Measurements from ENCODE around the gene FAM98C.

FAM98C gene

DNA sequence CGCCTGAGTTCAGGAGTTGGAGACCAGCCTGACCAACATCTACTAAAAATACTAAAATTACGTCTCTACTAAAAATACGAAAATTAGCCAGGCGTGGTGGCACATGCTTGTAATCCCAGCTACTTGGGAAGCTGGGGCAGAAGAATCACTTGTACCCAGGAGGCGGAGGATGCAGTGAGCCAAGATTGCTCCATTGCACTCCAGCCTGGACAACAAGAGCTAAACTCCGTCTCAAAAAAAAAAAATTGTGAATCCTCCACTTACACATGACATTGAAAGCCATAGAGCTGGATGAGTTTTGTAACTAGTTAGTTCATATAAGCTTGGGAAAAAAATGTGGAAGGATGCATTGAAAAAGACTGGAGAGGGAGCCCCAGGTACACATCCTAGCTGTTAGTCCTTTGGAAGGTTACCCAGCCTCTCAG lies 29.0 kb upstream of the FAM98C start:
- peak overlapping the region; percentile 95 for H3K27ac ChIP-seq
- TF ChIP-seq, protein P1, sequence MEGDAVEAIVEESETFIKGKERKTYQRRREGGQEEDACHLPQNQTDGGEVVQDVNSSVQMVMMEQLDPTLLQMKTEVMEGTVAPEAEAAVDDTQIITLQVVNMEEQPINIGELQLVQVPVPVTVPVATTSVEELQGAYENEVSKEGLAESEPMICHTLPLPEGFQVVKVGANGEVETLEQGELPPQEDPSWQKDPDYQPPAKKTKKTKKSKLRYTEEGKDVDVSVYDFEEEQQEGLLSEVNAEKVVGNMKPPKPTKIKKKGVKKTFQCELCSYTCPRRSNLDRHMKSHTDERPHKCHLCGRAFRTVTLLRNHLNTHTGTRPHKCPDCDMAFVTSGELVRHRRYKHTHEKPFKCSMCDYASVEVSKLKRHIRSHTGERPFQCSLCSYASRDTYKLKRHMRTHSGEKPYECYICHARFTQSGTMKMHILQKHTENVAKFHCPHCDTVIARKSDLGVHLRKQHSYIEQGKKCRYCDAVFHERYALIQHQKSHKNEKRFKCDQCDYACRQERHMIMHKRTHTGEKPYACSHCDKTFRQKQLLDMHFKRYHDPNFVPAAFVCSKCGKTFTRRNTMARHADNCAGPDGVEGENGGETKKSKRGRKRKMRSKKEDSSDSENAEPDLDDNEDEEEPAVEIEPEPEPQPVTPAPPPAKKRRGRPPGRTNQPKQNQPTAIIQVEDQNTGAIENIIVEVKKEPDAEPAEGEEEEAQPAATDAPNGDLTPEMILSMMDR (conservative IDR thresholded peaks at IDR 0.05): no peak

DNA sequence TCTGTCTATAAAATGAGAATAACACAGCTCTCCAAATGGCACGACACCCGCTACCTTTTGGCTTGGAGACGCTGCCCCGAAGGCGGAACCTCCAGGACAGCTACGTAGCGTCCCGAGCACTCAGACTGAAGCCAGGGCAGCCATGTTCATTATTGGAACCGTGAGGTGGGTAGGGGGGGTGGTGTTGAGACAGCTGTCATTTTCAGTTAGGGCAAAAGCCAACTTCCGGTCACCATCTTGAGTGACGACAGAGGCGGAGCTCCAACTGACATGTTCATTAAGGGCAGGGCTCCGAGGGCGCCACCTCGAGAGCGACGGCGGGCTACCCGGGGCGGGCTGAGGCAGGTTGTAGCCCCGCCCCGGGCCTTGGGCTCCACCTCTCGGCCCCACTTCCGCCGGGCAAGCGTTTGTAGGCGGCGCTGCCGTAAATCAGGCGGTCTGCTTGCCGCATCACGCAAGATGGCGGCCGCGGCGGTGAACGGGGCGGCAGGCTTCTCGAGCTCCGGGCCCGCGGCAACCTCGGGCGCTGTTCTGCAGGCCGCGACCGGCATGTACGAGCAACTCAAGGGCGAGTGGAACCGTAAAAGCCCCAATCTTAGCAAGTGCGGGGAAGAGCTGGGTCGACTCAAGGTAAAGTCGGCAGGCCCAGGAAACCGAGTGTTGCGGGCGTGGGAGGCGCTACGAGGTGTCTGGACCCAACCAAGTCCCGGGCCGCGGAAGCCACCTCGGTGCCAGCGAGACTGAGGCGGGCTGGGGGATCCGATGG lies 28.4 kb upstream of the FAM98C start, which contains the start of gene PSMD8:
PSMD8 (plus strand) TSS at position 240 of the 766 bp plus-strand sequence; CDS start at position 271, 31 bp downstream.
- TF ChIP-seq, protein P1 (conservative IDR thresholded peaks at IDR 0.05): peak; percentile 29
- peak within 1 kb of the TSS; percentile 95 for H3K27ac ChIP-seq

DNA sequence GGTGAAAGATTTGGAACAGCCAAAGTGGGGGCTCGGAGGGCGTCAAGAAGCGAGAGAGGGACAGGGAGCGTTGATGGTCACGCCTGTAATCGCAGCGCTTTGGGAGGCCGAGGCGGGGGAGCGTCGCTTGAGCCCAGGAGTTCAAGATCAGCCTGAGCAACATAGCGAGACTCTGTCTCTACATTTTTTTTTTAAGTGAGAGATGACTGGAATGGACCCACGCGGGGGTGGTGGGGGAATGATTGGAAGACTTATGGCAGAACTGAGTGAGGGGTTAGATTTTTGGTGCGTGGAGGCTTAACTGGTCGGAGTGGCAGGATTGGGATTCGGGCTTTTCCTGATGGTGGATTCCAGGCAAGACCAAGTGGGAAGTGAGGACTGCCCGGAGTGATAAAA lies 27.8 kb upstream of the FAM98C start:
- peak overlapping the region; percentile 95 for H3K27ac ChIP-seq
- TF ChIP-seq, protein P1 (conservative IDR thresholded peaks at IDR 0.05): no peak

DNA sequence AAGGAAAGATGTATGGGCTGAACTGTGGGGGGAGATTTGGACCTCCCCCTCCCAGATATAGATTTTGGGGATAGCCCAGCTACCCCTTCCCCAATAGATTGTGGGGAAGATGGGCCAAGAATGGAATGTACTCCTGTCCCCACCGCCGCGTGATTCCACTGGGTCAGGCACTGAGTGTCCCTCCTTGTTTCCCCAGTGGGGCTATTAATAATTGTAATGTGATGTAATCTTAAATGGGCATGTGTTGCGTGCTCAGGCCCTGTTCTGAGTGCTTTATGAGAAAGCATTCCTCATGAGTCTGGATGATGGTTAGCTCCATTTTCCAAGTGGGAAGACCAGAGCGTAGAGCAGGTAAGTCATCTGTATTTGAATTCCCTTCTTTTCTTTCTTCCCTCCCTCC lies 27.1 kb upstream of the FAM98C start:
- TF ChIP-seq, protein P1 (conservative IDR thresholded peaks at IDR 0.05): no peak
- peak overlapping the region; percentile 95 for H3K27ac ChIP-seq

DNA sequence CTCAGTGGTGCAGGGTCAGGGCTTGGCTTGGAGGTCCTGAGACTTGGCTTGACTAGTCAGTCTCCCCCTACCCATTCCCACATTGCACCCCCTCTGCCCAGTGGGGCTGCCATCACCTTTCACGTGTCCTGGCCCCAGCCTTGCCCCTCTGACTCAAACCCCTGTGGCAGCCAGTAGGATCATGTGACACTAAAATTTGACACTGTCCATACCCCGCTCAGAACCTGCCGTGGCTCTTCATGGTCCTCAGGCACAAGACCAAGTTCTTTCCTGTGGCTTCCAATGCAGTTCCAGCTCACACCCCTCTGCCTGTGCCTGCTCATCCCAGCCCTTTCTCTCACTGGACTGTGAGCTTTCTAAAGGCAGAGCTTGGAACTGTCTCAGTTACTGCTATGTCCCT lies 26.3 kb upstream of the FAM98C start:
- peak overlapping the region; percentile 95 for H3K27ac ChIP-seq
- TF ChIP-seq, protein P1 (conservative IDR thresholded peaks at IDR 0.05): no peak

DNA sequence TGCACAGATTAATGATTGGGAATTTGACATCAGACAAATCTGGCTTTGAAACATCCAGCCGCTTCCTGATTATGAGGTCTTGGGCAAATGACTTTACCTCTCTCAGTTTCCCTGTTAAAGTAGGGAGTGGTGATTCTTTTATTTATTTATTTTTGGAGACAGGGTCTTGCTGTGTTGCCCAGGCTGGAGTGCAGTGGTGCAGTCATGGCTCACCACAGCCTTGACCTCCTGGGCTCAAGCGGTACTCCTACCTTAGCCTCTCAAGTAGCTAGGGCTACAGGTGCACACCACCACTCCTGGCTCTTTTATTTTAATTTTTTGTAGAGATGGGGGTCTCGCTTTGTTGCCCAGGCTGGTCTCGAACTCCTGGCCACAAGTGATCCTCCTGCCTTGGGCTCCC lies 25.8 kb upstream of the FAM98C start:
- TF ChIP-seq, protein P1 (conservative IDR thresholded peaks at IDR 0.05): no peak
- H3K27ac ChIP-seq: peak overlapping the region; percentile 95

DNA sequence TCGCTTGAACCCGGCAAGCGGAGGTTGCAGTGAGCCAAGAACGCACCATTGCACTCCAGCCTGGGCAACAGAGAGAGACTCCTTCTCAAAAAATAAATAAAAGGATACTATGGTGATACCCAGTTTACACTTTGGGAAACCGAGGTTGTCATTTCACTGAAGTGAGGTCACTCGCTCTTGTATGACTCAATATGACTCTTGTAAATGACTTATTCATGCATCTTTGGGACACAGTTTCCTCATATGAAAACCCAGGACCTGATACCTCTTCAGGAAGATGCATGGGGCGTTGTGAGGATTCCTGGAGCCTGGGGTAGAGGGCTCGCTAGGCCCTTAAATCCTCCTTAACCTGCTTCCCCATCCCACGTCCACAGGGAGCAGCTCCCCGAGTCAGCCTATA lies 24.0 kb upstream of the FAM98C start:
- no peak overlapping the region for H3K27ac ChIP-seq
- TF ChIP-seq, protein P1 (conservative IDR thresholded peaks at IDR 0.05): no peak

All from VCaP (cell line).